HS-5 (cell line): ENCODE measurements around the gene SMPD4.
"Not testable (repeated sequence)": the region's sequence is repeated elsewhere in the genome, so short reads cannot be mapped to it uniquely, and the experiment has no call there.

Experiments used
- DNase-seq: peaks from one replicate; pipeline ENCODE4 v3.0.0-alpha.2; 2012; ENCODE audit warnings: low read depth

Gene SMPD4, protein sequence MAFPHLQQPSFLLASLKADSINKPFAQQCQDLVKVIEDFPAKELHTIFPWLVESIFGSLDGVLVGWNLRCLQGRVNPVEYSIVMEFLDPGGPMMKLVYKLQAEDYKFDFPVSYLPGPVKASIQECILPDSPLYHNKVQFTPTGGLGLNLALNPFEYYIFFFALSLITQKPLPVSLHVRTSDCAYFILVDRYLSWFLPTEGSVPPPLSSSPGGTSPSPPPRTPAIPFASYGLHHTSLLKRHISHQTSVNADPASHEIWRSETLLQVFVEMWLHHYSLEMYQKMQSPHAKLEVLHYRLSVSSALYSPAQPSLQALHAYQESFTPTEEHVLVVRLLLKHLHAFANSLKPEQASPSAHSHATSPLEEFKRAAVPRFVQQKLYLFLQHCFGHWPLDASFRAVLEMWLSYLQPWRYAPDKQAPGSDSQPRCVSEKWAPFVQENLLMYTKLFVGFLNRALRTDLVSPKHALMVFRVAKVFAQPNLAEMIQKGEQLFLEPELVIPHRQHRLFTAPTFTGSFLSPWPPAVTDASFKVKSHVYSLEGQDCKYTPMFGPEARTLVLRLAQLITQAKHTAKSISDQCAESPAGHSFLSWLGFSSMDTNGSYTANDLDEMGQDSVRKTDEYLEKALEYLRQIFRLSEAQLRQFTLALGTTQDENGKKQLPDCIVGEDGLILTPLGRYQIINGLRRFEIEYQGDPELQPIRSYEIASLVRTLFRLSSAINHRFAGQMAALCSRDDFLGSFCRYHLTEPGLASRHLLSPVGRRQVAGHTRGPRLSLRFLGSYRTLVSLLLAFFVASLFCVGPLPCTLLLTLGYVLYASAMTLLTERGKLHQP

DNA sequence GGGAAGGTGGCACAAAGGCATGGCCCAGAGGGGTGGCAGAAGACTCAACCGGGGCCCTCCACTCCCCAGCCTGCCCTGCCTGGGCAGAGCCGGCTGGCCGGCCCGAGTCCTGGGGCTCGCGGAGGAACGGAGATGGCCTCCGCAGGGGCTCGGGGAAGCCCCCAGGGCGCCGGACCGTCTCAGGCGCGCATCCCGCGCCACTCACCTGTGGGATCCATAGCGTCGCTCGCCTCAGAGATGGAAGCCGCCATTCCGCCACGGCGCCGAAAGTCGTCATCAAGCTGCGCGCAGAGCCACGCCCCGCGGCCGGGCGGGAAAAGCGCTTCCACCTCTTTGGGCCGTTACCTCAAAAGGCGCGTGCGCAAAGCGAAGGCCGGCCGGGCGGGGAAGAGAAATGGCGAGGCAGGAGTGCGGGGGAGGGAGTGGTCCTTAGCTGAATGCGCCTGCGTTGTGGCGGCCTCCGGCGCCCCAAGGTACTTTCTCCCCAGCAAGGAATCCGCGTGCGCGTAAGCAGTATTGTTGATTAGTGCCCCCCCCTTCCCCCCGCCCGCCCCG lies at the start of gene SMPD4:
SMPD4 (minus strand) TSS at position 278 of the 555 bp plus-strand sequence. CDS start 5,010 bp downstream, outside the sequence.
- peak; percentile 66 for DNase-seq

DNA sequence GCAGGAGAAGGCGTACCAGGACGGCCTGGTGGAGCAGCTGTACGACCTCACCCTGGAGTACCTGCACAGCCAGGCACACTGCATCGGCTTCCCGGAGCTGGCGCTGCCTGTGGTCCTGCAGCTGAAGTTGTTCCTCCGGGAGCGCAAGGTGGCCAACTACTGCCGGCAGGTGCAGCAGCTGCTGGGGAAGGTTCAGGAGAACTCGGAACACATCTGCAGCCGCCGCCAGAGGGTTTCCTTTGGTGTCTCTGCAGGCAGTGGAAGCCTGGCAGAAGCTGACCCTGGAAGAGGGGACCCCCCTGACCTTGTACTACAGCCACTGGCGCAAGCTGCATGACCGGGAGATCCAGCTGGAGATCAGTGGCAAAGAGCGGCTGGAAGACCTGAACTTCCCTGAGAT lies 49.5 kb upstream of the SMPD4 start:
- DNase-seq, result not testable (repeated sequence)

DNA sequence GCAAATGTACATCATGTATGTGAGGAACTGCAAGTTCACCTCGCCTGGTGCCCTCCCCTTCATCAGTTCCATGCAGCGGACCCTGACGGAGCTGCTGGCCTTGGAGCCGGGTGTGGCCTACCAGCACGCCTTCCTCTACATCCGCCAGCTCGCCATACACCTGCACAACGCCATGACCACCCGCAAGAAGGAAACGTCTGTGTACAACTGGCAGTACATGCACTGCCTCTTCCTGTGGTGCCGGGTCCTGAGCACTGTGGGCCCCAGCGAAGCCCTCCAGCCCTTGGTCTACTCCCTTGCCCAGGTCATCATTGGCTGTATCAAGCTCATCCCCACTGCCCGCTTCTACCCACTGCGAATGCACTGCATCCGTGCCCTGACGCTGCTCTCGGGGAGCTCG lies 49.0 kb upstream of the SMPD4 start:
- DNase-seq, result not testable (repeated sequence)

DNA sequence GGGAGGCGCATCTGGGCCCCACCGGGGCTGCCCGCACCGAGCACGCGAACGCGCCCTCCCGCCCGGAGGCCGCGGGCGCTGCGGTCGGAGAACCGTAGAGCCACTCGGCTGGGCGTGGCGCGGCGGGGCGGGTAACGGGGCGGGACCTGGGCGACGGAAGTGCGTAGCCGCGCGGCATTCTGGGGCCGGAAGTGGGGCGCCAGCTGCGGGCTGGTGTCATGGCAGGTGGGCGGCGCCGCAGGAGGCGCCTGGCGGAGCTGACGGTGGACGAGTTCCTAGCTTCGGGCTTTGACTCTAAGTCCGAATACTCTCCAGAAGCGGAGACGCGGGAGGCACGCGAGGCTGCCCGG lies 47.7 kb upstream of the SMPD4 start:
- DNase-seq, result not testable (repeated sequence)

DNA sequence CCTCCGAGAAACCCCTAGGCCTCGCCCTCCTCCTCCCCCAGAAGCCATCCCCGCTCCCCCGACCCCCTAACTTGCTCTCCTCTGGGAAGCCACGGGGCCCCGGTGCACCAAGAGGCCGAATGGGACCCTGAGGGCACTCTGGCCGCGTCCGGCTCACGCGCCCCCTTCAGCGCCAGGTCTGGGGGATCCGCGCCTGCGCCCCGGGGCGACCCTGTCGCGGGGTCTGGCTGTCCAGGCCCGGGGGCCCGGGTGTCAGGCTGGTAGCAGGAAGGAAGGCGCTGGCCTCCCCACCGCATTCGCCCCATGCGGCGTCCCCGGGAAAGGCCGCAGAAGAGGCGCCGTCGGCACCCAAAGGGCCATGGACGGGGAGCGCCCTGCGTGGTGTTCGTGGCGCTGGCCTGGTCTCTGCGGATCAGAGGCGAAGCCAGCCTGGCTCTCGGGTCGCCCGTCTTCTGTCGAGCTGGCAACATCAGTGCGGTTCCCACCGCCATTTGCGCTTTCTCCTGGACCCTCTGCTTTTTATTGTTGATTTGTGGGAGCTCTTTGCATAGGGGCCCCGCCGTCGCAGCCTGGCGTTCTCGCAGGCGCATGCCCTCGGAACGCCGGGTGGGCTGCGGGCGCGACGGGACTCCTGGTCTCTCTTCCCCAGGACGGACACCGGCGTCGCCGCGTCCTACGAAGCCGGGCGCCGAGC lies 47.2 kb upstream of the SMPD4 start:
- not testable (repeated sequence) for DNase-seq

DNA sequence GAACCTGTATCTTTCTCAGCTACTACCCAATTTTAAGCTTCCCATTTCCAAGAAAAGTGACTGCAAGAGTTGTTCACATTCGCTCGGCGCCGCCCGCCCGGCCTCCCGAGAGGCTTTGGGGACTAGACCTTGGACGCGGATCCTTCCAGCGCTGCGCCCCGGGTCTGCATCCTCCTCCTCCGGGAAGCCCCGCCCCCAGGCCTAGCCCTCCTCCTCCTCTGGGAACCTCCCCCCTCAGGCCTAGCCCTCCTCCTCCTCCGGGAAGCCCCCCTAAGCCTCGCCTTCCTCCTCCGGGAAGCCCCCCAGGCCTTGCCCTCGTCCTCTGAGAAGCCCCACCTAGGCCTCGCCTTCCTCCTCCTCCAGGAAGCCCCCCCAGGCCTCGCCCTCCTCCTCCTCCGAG lies 46.6 kb upstream of the SMPD4 start:
- DNase-seq, result not testable (repeated sequence)

DNA sequence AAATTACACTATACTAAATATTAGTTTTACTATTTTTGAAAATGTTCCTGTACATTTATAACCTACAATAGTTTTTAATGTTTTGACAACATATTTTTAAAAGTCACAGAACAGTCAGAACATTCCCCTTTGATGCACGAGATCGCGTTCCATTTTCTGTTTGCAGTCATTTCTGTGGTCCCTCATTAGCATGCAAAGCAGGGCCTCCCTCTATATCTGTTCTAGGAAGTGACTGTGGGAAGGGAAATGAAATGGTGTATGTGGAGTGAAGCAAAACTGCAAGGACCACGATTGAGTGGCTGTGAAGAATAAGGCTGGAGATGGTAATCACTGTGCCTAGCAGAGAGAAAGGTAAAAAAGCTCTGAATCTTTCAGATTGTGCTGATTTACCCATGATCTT lies 41.1 kb upstream of the SMPD4 start:
- DNase-seq, result not testable (repeated sequence)

DNA sequence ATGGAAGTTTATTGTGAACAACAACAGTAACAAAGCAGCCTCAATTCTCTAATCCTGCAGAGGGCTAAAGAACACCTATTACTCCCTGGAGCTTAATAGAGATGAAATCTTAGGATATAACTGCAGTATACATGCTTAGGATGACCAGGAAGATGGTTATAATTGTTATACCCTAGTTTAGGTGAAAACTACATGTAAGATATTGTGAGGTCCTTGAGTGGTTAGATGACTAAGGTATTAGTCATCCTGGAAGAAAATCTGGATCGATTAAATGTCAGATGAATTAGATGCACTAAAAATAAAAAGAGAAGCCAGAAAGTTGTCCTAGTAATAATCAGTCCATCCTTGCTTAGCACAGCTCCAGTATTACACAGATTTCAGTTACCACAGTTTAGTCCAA lies 39.1 kb upstream of the SMPD4 start:
- DNase-seq, result not testable (repeated sequence)

DNA sequence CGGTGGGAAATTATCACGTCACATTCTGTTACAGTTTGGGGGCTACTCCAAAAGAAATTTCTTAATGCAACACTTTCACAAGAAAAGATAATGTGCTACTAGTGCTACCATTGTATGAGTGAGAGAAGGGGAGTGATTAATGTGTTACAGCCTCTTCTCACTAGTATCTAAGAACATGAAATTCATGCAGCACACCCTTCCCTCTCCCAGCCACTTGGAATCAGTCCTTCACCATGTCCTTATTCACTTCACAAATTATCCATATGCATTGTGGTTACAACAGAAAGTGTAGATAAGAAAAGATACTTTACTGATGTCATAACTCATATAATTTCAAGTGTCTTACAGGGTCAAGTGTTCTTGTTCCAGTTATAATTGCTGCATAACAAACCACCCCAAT lies 37.7 kb upstream of the SMPD4 start:
- DNase-seq, result not testable (repeated sequence)

DNA sequence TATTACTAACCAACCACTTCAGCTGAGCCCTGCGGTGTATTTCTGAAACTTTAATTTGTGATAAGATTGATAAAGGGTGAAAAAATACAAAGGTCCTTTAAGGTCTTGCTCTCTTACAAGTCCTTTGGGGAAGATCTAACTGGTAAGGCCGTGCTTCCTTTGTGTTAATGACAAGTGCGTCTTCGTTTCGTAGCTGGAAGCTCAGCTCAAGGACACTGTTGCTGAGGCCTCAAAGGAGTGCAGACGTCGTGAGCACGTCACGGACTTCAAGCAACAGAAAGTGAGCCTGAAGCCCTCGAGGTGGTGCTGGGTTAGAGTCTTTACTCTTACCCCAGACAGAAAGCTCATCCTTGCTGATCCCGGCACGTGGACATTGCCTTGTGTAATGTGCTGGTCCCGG lies 25.6 kb upstream of the SMPD4 start:
- not testable (repeated sequence) for DNase-seq

DNA sequence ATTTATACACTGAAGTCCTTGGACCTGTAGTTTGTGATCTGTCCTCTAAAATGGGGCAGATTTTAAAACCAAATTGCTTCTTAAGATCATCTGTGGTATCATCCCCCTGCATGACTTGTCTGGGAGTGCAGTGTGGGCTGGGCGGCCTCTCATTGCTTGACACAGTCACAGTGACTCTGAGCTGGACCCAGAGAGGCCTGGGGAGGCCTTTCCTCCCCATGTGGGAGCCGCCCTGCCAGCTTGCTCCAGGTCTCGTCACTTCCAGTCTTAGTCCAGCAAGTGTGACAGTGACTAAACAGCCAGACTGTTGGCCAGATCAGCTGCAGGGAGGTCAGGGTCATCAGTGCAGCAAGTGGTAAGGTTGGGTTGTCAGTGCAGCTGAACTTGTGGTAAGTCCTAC lies 21.7 kb upstream of the SMPD4 start:
- DNase-seq, result not testable (repeated sequence)

DNA sequence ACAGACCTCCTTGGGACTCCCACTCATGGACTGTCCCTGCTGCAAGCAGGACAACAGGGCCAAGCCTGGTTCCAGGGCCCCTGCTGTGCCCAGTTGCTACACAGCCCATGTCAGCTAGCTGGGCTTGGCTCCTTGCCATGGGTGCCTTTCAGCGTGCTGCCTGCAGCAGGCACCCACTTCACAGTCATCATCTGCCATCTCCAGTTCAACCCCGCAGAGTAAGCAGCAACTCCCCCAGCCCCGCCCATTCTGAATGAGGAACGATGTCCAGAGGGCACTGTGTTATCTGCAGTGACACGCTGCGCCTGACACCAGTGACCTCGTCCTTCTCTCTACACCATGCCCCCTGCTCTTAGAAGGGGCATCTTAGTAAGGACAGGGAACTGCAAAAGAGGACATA lies 21.1 kb upstream of the SMPD4 start:
- not testable (repeated sequence) for DNase-seq

DNA sequence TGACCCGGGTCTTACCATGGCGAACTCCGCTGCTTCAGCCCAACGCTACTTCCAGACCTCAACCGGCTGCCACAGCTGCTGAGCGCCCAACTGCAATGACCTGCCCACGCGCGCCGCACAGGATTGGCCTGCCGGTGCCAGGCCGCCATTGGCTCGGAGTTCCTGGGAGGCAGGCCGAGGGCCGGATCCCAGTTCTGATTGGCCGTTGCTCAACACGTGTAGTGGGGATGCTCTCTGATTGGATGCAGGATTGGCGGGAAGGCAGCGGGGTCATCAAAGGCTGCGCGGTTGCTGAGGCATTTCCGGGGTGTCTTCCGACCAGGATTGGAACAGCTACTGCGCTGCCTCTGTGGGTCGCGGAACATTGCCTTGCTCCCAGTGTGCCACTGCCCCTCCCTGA lies 16.9 kb upstream of the SMPD4 start, which contains the start of gene TUBA3E:
TUBA3E (minus strand) TSS at position 97 of the 400 bp plus-strand sequence; CDS start at position 18, 79 bp downstream.
- DNase-seq, result no peak

DNA sequence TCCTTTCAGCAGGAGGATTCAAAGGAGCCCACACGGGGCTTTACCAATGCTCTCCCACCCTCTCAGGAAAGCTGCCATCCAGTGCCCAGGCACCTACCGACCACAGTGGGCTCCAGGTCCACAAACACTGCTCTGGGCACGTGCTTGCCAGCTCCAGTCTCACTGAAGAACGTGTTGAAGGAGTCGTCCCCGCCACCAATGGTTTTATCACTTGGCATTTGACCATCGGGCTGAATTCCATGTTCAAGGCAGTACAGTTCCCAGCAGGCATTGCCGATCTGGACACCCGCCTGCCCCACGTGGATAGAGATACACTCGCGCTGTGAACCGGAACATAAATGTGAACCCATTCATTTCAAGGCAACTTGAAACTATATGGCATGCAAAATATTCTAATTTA lies 14.7 kb upstream of the SMPD4 start:
- DNase-seq, result not testable (repeated sequence)

DNA sequence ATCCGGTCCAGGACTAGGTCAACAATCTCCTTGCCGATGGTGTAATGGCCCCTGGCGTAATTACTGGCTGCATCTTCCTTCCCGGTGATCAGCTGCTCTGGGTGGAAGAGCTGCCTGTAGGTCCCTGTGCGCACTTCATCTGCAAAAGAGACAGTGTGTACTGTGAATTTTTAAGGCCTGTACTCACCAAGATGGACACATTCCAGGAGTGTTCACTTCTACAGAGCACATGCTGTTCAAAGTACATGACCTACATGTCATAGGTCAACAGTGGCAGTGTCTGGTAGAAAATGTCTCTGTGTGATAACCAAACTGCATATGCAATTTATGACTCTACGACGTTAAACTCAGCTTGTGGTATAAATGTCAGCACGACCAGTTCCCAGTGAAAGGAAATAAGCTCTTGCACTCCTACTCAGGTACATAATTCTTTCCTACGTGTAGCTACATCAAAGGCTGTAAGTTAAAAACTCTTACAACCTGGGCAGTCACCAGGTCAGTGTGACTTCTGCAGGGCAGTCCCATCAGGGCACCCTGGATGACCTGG lies 13.8 kb upstream of the SMPD4 start:
- not testable (repeated sequence) for DNase-seq

DNA sequence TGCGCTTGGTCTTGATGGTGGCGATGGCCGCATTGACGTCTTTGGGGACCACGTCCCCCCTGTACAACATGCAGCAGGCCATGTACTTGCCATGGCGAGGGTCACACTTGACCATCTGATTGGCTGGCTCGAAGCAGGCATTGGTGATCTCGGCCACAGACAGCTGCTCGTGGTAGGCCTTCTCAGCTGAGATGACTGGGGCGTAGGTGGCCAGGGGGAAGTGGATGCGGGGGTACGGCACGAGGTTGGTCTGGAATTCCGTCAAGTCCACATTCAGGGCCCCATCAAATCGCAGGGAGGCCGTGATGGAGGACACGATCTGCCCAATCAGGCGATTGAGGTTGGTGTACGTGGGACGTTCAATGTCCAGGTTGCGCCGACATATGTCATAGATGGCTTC lies 12.4 kb upstream of the SMPD4 start:
- DNase-seq, result not testable (repeated sequence)

DNA sequence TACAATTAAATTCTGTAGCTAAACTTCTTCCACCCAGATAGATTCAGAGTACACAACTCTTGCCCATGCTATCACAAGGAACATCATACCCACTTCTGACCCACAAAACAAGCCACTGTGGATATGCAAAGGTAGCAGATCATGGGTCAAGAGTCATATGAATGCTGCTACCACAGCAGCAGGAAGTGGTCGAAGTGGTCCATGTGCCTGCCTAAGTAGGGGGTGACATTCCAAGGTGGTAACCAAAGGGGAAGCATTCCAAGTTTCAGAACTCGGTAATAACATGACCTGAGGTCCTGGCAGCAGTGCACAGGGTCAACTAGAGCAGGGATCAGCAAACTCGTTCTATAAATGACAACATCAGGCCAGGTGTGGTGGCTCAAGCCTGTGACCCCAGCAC lies 11.0 kb upstream of the SMPD4 start:
- DNase-seq, result not testable (repeated sequence)

DNA sequence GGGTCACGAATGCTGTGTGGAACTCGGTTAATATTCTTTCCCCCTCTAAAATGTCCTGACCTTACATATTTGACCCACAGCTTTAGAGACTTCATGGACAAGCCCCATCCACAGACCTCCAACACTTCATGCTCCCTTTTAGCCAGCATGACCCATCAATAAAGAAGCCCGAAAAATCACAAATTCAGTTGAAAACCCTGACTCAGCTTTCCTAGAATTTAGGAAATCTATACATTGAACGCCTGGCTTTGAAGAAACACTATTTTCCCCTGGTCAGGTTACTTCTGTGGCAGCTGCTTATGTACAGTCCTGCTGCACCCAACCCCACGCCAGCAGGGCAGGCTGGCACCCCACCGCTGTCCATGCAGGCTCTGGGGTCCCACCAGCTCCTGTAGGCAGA lies 9.9 kb upstream of the SMPD4 start:
- DNase-seq, result not testable (repeated sequence)

DNA sequence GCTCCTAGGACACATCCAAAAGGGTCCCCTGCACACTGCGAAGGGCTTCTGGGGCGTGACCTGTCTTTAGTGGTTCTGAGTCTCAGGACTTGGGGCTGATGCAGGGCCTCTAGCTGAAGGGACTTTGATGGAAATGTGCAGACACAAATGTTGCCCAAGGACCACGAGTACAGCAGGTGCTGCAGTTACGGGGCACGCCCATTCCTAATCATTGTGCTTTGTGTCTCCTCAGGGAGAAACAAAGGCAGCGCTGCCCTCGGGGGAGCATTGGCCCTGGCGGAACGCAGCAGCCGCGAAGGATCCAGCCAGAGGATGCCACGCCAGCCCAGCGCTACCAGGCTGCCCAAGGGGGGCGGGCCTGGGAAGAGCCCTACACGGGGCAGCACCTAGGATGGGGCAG lies 8.8 kb upstream of the SMPD4 start:
- no peak for DNase-seq

DNA sequence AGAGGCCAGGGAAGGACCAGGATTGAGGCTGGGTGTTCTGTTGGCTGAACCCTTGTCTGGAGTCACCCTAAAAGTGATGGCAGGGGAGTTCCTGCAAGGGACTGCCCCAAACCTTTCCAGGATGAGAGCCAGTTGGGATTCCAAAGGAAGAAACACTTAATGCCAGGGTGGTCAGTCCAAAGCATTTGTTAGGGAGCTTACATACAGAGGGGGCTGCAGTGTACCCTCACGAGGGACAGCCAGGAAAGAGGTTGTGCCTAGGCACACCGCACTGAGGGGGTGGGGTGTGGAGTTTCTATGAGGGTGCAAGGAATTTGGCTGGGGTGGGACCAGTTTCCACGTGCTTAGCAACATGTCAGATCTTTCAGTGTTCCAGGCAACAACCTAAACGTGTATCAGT lies 7.6 kb upstream of the SMPD4 start:
- DNase-seq, result not testable (repeated sequence)

DNA sequence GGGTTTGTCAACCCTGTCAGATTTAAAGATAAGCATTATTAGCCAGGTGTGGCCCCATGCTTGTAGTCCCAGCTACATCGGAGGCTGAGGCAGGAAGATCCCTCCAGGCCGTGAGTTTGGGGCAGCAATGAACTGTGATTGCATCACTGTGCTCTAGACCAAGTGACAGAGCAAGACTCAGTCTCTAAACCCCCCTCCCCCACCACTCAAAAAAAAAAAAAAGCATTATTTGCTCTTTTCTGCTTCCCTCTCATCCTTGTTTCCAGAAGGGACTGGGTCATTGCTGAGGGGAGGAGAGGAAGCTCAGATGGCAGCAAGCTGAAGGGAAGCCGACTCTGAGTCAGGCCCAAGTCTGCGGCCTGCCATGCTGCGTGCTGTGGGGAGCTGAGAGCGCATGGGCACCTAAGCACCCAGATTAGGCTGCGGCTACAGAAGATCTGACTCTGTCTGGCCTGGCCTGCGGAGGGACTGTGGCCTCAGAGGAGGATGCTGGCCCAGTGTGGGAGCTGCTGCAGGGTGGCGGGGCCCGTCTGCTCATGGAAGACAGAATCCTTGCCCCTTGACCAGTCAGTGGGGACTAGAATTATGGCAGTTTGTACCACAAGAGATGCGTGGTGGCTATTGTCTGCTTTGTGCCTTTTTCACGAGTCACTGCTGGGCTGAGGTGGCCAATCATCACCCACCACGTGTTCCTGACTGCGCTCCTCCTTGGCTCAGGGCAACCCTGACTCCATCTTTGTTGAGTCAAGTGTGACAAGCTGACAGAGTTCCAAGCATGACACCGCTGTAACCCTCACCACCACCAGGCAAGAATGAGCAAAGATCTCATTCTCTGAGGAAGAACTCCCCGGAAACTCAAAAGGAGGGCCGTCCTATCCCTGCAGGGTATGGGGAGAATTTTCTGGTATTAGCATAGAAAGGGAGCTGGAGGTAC lies 6.7 kb upstream of the SMPD4 start:
- not testable (repeated sequence) for DNase-seq
